Measurements from ENCODE around the gene MERTK. TPM values are rescaled to one million over a fixed set of nuclear protein-coding genes. Genes with fewer than 3 reads are reported as not detected.

The MERTK gene
- total and polyA plus RNA-seq, 11 donors: 1.9 to 15.2 (median 4.7) TPM

GRCh38 chr2:112045446-112046014 is 147.1 kb downstream of the MERTK start:
- Histone ChIP-seq H3K27ac (no peak overlapping the region), H3K36me3 (no peaks in the 10 kb centered on the region), H3K9me3 (peaks cover 0 to 22% (median 9%) of the 10 kb centered on the region in 12 donors), H3K4me1 (peaks cover 0 to 24% (median 9%) of the 10 kb centered on the region in 12 donors), H3K4me3 (no peak overlapping the region), H3K27me3 (no peaks in the 10 kb centered on the region)
- intact Hi-C loops (cut with DNase I): loop anchor here in 2 of 10 donors (5.0 to 10.0 kb wide), 2 partner anchors 91 to 148 kb away; partner anchors contain the start of gene MERTK (in 1 of the 2)
- no peak for TF ChIP-seq CTCF (IDR thresholded peaks at IDR 0.05)
- TF ChIP-seq POLR2A (IDR thresholded peaks at IDR 0.05): no peak
- ATAC-seq (no peak), DNase-seq (no peak)

DNA sequence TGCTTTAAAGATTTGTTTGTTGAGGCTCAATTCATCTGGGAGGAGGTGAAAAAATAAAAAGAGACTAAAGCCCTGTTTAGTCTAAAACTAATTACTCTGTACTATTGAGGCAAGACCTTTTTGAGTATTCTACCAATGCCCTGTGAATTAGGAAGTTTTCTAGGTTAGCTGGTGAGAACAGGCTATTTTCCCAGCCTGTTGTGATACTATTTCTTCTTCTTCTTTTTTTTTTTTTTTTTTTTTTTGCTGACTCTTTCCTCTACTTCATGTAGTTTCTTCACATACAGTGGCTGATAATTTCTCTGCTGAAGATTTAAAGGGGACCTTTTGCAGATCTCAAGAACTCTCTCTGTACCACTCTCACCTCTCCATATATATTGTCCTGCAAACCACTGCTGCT is 147.8 kb downstream of the MERTK start:
- no peak overlapping the region for H3K4me3 ChIP-seq
- DNase-seq (no peak), ATAC-seq (no peak)
- H3K9me3 ChIP-seq: peaks cover 0 to 22% (median 9%) of the 10 kb centered on the region in 12 donors
- no peak overlapping the region for H3K27ac ChIP-seq
- H3K27me3 ChIP-seq: no peaks in the 10 kb centered on the region
- intact Hi-C loops (cut with DNase I): loop anchor here in 2 of 10 donors (5.0 to 10.0 kb wide), 2 partner anchors 91 to 149 kb away; partner anchors contain the start of gene MERTK (in 1 of the 2)
- no peak for TF ChIP-seq CTCF (IDR thresholded peaks at IDR 0.05)
- no peak for TF ChIP-seq POLR2A (IDR thresholded peaks at IDR 0.05)
- peaks cover 0 to 24% (median 9%) of the 10 kb centered on the region in 12 donors for H3K4me1 ChIP-seq
- H3K36me3 ChIP-seq: no peaks in the 10 kb centered on the region

GRCh38 chr2:112047537-112048235 is 149.3 kb downstream of the MERTK start:
- TF ChIP-seq POLR2A (IDR thresholded peaks at IDR 0.05) (no peak), CTCF (IDR thresholded peaks at IDR 0.05) (no peak)
- ATAC-seq (peak; percentile 85 to 92 (median 86)), DNase-seq (no peak)
- 51 to 62% (median 59%) methylated on average over 7 of the region's 7 CpGs for WGBS, 4 donors
- Histone ChIP-seq H3K9me3 (peaks cover 0 to 22% (median 9%) of the 10 kb centered on the region in 12 donors), H3K27me3 (no peaks in the 10 kb centered on the region), H3K4me1 (peaks cover 0 to 24% (median 9%) of the 10 kb centered on the region in 12 donors), H3K27ac (peak overlapping the region in 10 of 12 donors; percentile 20 to 84 (median 62)), H3K4me3 (no peak overlapping the region), H3K36me3 (no peaks in the 10 kb centered on the region)
- intact Hi-C loops (cut with DNase I): loop anchor here in 8 of 10 donors (1.0 to 10.0 kb wide), 6 partner anchors 93 to 161 kb away; partner anchors contain the start of gene MERTK (in 5 of the 8)

GRCh38 chr2:112048236-112048592 is 149.8 kb downstream of the MERTK start:
- Histone ChIP-seq H3K27me3 (no peaks in the 10 kb centered on the region), H3K27ac (peak overlapping the region in 8 of 12 donors; percentile 30 to 84 (median 68)), H3K36me3 (no peaks in the 10 kb centered on the region), H3K4me3 (no peak overlapping the region), H3K9me3 (peaks cover 0 to 22% (median 9%) of the 10 kb centered on the region in 12 donors), H3K4me1 (peaks cover 0 to 24% (median 9%) of the 10 kb centered on the region in 12 donors)
- TF ChIP-seq CTCF (IDR thresholded peaks at IDR 0.05) (no peak), POLR2A (IDR thresholded peaks at IDR 0.05) (no peak)
- intact Hi-C loops (cut with DNase I): loop anchor here in 8 of 10 donors (1.0 to 10.0 kb wide), 6 partner anchors 93 to 161 kb away; partner anchors contain the start of gene MERTK (in 5 of the 8)
- no peak for ATAC-seq
- no peak for DNase-seq
- WGBS, 4 donors: 33 to 56% (median 49%) methylated on average over 4 of the region's 4 CpGs
